ENCODE measurements around the gene SLC25A41.
"Not testable (repeated sequence)": the region's sequence is repeated elsewhere in the genome, so short reads cannot be mapped to it uniquely, and the experiment has no call there.

Gene SLC25A41

GRCh38 chr19:6459262-6460098, 25.9 kb upstream of the SLC25A41 start, which contains the start of gene SLC25A23:
TSS of gene SLC25A23 (minus strand) at chr19:6459792. CDS start at chr19:6459628, 164 bp downstream.
- DNase-seq = peak; percentile 7

DNA sequence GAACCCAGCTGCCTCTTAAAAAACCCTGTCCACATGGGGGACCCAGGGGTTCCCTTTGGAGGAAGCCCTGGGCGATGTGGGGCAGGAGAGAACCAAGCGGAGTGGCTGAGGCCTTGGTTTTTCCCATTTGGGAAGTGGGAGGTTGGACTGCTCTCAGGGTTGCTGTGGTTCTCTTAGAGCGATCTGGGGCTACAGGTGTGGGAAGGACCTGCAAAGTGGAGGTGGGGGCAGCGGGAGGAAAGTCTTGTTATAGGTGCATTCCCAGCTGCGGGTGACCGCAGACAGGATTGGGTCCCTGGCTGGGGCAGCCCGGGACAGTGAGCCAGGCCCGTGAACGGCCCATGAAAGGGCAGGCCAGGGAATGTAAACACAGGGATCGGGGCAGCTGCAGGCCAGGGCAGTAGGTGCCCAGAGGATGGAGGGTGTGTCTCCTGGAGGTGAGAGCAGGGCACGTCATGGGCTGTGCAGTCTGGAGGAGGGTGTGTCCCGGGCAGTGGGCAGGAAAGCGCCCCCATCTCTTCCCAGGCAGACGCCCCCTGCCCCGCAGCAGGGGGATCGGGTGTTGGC, 25.2 kb upstream of the SLC25A41 start:
- DNase-seq = no peak

GRCh38 chr19:6457958-6458694, 24.6 kb upstream of the SLC25A41 start:
- DNase-seq = no peak

DNA sequence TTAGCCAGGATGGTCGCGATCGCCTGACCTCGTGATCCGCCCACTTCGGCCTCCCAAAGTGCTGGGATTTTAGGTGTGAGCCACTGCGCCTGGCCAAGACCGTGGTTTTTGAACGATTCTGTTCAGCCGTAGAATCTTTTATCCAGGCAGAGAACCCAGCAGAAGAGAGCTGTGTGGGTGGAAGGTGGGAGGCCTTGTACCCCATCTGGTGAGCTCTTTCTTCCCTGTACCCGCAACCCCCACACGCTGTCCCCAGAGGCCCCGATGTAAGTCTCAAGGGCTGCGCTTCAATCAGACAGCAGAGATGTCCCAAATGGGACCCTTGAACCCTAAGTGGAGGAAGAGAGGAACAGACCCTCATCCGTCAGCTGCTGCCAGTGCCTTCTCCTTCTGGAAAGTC, 22.4 kb upstream of the SLC25A41 start:
- no peak for DNase-seq

GRCh38 chr19:6453951-6454565, 20.5 kb upstream of the SLC25A41 start:
- no peak for DNase-seq

- DNase-seq = no peak
Observed at GRCh38 chr19:6452899-6453298, 19.3 kb upstream of the SLC25A41 start.

DNA sequence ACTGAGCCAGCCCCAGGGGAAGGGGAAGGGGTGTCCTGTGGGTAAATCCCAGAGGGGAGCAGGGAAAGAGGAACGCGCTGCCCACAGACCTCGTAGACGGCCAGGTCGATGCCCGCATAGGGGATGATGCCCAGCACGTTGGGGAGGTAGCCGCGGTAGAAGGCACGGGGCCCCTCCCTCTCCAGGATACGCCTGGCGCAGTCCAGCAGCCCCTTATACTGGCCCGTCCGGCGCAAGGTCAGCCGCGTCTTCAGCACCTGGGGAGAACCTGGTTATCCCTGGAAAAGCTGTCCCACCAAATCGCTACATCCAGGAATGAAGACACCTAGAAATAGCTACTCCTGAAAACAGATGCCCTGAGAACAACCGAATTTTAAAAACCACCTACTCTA, 18.7 kb upstream of the SLC25A41 start:
- DNase-seq = no peak

DNA sequence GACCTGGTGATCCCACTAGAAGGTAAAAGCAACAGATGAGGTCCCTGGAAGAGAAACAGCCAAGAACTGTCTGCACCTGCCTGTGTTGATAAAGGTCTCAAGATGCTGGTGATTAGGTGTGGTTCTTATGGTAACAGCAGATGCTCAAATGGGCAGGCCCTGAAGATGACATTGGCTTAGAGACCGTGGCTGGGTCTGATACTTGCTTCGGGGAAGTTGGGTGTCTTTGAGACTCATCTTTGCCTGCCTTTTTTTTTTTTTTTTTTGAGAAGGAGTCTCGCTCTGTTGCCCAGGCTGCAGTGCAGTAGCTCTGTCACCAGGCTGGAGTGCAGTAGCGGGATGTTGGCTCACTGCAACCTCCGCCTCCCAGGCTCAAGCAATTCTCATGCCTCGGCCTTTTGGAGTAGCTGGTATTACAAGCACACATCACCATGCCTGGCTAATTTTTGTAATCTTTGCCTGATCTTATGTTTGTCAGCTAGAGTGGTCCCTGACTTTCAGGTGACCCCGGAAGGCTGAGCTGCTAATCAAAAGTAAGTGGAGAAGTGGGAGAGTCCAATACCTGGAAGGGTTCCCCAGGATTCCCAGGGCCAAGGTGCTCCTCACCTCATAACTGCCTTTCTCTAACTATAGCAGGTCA, 18.1 kb upstream of the SLC25A41 start:
- DNase-seq = no peak

DNA sequence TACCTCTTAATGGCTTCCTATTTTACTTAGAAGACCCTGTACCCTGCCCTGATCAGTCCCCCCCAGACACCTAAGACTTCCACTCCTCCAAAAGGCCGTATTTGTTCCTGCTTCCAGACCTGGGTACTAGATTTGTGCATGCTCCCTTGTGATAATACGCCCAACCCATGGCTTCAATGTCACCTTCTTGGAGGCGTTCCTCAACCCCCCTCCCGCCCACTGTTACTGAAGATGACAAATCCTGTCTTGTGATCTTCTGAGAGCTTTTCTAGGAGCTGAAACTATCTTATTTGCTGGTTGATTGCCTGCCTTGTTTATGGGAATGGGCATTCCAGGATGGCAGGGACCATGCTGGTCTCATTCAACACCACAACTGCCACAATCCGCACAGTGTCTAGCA, 16.6 kb upstream of the SLC25A41 start:
- no peak for DNase-seq

DNA sequence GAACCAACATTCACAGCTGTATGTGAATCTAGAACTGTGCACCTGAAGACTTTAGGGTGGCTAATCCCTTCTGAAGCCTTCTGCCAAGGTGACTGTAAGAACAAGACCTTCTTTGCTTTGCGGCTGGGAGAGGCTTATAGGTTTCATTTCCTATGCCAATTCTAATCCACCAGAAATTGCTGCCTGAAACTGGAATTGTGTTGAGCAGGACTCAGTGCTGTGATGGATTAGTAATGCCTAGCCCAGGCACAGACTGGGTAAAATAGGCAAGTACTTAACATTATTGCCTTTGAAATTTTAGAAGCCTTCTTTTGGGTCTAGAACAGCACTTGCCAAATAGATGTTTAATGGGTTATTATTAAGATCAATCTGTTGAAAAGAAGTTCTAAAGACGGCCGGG, 14.5 kb upstream of the SLC25A41 start:
- no peak for DNase-seq

DNA sequence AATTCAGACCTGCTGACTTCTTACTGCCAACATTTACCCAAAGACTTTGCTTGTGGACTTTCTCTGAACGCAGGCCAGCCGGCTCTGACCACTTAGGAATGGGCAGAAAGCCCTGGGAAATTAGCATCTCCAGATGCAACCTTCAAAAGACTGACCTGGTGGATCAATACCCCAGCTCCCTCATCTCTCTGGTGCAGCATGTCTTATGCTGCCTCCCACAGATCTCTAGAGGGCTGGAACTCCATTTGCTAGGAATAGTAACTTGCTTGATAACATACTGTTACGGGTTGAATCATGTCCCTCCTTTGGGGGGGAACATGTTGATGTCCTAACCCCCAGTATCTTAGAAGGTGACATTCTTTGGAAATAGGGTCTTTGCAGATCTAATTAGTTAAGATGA, 12.9 kb upstream of the SLC25A41 start:
- DNase-seq = no peak

DNA sequence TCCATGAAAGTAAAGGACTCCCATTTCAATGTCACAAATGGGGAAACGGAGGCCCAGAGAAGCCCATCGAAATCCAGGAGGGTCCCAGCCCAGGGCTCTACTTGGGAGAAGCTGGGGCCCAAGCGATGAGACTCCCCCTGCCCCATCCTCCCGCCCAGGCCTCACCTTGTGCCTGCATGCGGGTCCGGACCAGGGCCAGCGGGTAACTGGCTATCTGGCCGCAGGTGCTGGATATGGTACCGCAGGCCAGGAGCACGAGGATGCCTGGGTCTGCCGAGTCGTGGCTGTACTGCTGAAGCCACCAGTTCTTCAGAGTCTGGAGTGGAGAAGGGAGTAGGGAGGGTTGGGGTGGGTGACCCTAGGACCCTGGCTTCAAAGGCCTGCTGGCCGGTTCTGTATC, 10.4 kb upstream of the SLC25A41 start:
- DNase-seq = no peak

- no peak for DNase-seq
Observed at GRCh38 chr19:6442087-6442688, 8.6 kb upstream of the SLC25A41 start.

DNA sequence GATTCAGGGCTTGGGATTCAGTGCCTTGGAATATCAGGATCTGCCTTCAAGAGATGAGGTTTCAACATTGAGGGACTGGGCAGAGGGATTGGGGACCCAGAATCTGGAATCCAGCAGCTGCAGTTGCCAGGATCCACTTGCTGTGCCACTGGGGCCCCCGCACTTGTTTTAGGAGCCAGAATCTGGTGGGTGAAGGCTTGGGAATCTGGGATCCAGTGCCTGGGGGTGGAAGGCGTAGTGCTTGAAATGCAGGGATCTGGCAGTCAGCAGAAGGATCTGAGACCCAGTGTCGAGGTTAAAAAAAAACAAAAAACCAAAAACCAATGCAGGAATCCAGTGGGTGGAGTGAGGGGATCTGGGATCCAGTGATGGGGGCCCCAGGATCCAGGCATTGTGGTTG, 7.3 kb upstream of the SLC25A41 start:
- DNase-seq = no peak

DNA sequence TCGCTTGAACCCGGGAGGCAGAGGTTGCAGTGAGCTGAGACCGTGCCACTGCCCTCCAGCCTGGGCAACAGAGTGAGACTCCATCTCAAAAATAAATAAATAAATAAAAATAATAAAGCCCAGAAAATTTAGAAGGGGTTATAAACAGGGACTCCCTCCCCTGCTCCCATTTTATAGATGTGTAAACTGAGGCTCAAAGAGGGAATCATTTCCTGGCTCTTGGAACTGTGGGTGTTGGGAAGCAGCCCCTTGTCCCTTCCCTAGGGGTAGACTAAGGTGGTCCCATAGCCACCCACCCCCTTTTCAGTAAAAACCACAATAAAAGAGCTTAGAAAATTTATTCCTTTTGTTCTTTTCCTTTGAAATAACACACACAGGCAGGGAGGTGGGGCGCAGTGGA, 6.2 kb upstream of the SLC25A41 start:
- no peak for DNase-seq

GRCh38 chr19:6433165-6433564, 398 bp downstream of the SLC25A41 start:
- DNase-seq = no peak

- DNase-seq = no peak
Observed at GRCh38 chr19:6431891-6432290, 1.7 kb downstream of the SLC25A41 start.

- DNase-seq = no peak
Observed at GRCh38 chr19:6429419-6430221, 3.9 kb downstream of the SLC25A41 start.

GRCh38 chr19:6428692-6429418, 4.7 kb downstream of the SLC25A41 start:
- not testable (repeated sequence) for DNase-seq

DNA sequence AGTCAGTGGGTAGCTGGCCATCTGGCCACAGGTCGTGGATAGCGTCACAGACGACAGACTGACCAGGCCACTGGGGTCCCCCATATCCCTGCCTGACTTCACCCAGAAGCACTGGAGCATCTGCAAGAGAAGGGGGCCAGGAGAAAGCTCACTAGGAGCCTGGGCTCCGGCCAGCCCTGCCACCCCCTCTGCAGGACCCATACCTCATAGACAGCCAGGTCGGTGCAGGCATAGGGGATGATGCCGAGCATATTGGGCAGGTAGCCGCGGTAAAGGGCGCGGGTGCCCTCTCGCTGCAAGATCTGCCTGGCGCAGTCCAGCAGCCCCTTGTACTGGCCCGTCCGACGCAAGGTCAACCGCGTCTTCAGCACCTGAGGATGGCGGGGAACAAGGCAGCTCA, 6.4 kb downstream of the SLC25A41 start:
- DNase-seq = no peak

All from NCI-H1694 (cell line).